GM23338 (cell line): ENCODE measurements around the gene H1-8. TPM values are rescaled to one million over a fixed set of nuclear protein-coding genes. Genes with fewer than 3 reads are reported as not detected.

Source experiments
- ATAC-seq: fragments of 200-7000 bp; cut with Tn5 transposase; 3 replicates; pipeline ENCODE4 v1.9.1; 2020
- DNase-seq: peaks from one replicate; pipeline ENCODE4 v3.0.0-alpha.2; 2015; ENCODE audit warnings: low spot score
- H2AFZ ChIP-seq: fragments of 200-600 bp; sonication (generic); 2 replicates; pipeline ENCODE4 v1.8.0; 2016; ENCODE audit warnings: antibody characterized with exemption, mild to moderate bottlenecking, moderate library complexity
- H3F3A ChIP-seq: fragments of 200-600 bp; sonication (generic); replicated peaks from 2 replicates; pipeline ENCODE4 v1.8.0; 2017; ENCODE audit warnings: antibody characterized with exemption, mixed run types, low read depth
- H3K27ac ChIP-seq: fragments of 200-600 bp; sonication (generic); 2 replicates; pipeline ENCODE4 v1.6.1; 2016; ENCODE audit warnings: low read depth
- H3K27me3 ChIP-seq: fragments of 200-600 bp; sonication (generic); 2 replicates; pipeline ENCODE4 v1.8.0; 2016; ENCODE audit warnings: mild to moderate bottlenecking, mixed run types, moderate library complexity; ENCODE audit not compliant: insufficient read depth
- H3K36me3 ChIP-seq: fragments of 200-600 bp; sonication (generic); 2 replicates; pipeline ENCODE4 v1.8.0; 2016; ENCODE audit warnings: mild to moderate bottlenecking; ENCODE audit not compliant: insufficient read depth
- H3K4me1 ChIP-seq: fragments of 200-600 bp; sonication (generic); 2 replicates; pipeline ENCODE4 v1.8.0; 2016; ENCODE audit warnings: mild to moderate bottlenecking, moderate library complexity; ENCODE audit not compliant: insufficient read depth
- H3K4me2 ChIP-seq: fragments of 200-600 bp; sonication (generic); 2 replicates; pipeline ENCODE4 v1.7.1; 2017; ENCODE audit warnings: mixed run types
- H3K4me3 ChIP-seq: fragments of 200-600 bp; sonication (generic); 2 replicates; pipeline ENCODE4 v1.6.1; 2016; ENCODE audit warnings: mixed run types
- H3K79me2 ChIP-seq: fragments of 200-600 bp; sonication (generic); replicated peaks from 2 replicates; pipeline ENCODE4 v1.8.0; 2017; ENCODE audit warnings: mild to moderate bottlenecking; ENCODE audit not compliant: insufficient read depth
- H3K9me2 ChIP-seq: fragments of 200-600 bp; sonication (generic); 2 replicates; pipeline ENCODE4 v1.8.0; 2017; ENCODE audit not compliant: insufficient read depth
- H4K20me1 ChIP-seq: fragments of 200-600 bp; sonication (generic); replicated peaks from 2 replicates; pipeline ENCODE4 v1.8.0; 2017; ENCODE audit warnings: mild to moderate bottlenecking; ENCODE audit not compliant: insufficient read depth
- H3K27ac Mint-ChIP-seq: 2 replicates; pipeline ENCODE4 v1.8.0; 2020; ENCODE audit warnings: inconsistent platforms, mild to moderate bottlenecking, moderate library complexity, mixed read lengths
- H3K27me3 Mint-ChIP-seq: 3 replicates; pipeline ENCODE4 v1.8.0; 2022; ENCODE audit warnings: low read depth, mild to moderate bottlenecking, moderate library complexity, mixed read lengths, inconsistent platforms; ENCODE audit not compliant: insufficient read depth, poor library complexity
- H3K36me3 Mint-ChIP-seq: 3 replicates; pipeline ENCODE4 v1.8.0; 2021; ENCODE audit warnings: low read depth, mild to moderate bottlenecking, inconsistent platforms, moderate library complexity, mixed read lengths
- H3K4me1 Mint-ChIP-seq: 3 replicates; pipeline ENCODE4 v1.8.0; 2020; ENCODE audit warnings: mild to moderate bottlenecking, inconsistent platforms, mixed read lengths
- H3K4me3 Mint-ChIP-seq: 3 replicates; pipeline ENCODE4 v1.8.0; 2021; ENCODE audit warnings: moderate library complexity, mild to moderate bottlenecking, inconsistent platforms, mixed read lengths
- H3K9me3 Mint-ChIP-seq: 3 replicates; pipeline ENCODE4 v1.8.0; 2020; ENCODE audit warnings: moderate library complexity, mild to moderate bottlenecking, inconsistent platforms, mixed read lengths
- CREB1 ChIP-seq: fragments of 250-450 bp; sonication (Bioruptor Pico); IDR thresholded peaks from 2 replicates; pipeline ENCODE4 v1.5.0; 2020; ENCODE audit warnings: low read depth, mild to moderate bottlenecking, moderate library complexity
- EZH2 ChIP-seq: fragments of 200-600 bp; sonication (generic); IDR thresholded peaks from one replicate; pipeline ENCODE4 v1.8.0; 2017; ENCODE audit warnings: antibody characterized with exemption, mild to moderate bottlenecking, low read depth; ENCODE audit not compliant: unreplicated experiment
- EZH2phosphoT487 ChIP-seq: fragments of 200-600 bp; sonication (generic); IDR thresholded peaks from one replicate; pipeline ENCODE4 v1.8.1; 2018; ENCODE audit warnings: antibody characterized with exemption; ENCODE audit not compliant: unreplicated experiment
- JUNB ChIP-seq: IDR thresholded peaks from one replicate; pipeline ENCODE4 v1.6.1; 2016; ENCODE audit warnings: antibody characterized with exemption; ENCODE audit not compliant: unreplicated experiment
- NANOG ChIP-seq: IDR thresholded peaks from 2 replicates; pipeline ENCODE4 v1.6.1; 2016; ENCODE audit warnings: antibody characterized with exemption, borderline replicate concordance
- POLR2AphosphoS5 ChIP-seq: IDR thresholded peaks from 2 replicates; pipeline ENCODE4 v1.6.1; 2016; ENCODE audit warnings: antibody characterized with exemption, low read depth
- STAT1 ChIP-seq: IDR thresholded peaks from one replicate; pipeline ENCODE4 v1.6.1; 2016; ENCODE audit warnings: antibody characterized with exemption; ENCODE audit not compliant: unreplicated experiment
- ZNF114 ChIP-seq: fragments of 250-450 bp; sonication (Bioruptor Pico); IDR thresholded peaks from 2 replicates; pipeline ENCODE4 v1.5.0; 2020; ENCODE audit warnings: mild to moderate bottlenecking, moderate library complexity
- ZNF331 ChIP-seq: fragments of 250-450 bp; sonication (Bioruptor Pico); IDR thresholded peaks from 2 replicates; pipeline ENCODE4 v1.5.0; 2020; ENCODE audit warnings: low read depth, mild to moderate bottlenecking, moderate library complexity
- polyA plus RNA-seq: library from polyadenylated mRNA; unstranded; fragments of >200 nt; fragmentation: Nextera tagmentation; extraction: Ambion mirVana; gene quantifications from 2 replicates; pipeline ENCODE4 v1.2.1, GENCODE V29; 2016
- total RNA-seq: library from RNA; depleted of rRNA; stranded (reverse); fragments of >200 nt; shearing (Covaris generic); gene quantifications from 2 replicates; pipeline ENCODE4 v1.2.3, GENCODE V29; 2014
- TF ChIP-seq, protein P1 (sequence below): IDR thresholded peaks from one replicate; pipeline ENCODE4 v1.6.1; 2018; ENCODE audit warnings: antibody characterized with exemption; ENCODE audit not compliant: unreplicated experiment
- TF ChIP-seq, protein P2 (sequence below), 2 experiments: fragments of 200-600 bp in 1 of 2; sonication (generic) in 1 of 2; conservative IDR thresholded peaks; 2 replicates each; pipeline versions ENCODE4 v1.5.1 to v1.6.1; 2016 to 2017; ENCODE audit warnings: antibody characterized with exemption in 2 of 2, low read depth in 2 of 2, mild to moderate bottlenecking in 2 of 2, moderate library complexity in 1 of 2
- TF ChIP-seq, protein P3 (sequence below): IDR thresholded peaks from 2 replicates; pipeline ENCODE4 v1.6.1; 2016; ENCODE audit warnings: antibody characterized with exemption
- TF ChIP-seq, protein P4 (sequence below): fragments of 250-450 bp; sonication (Bioruptor Pico); IDR thresholded peaks from 2 replicates; pipeline ENCODE4 v1.5.0; 2020; ENCODE audit warnings: mild to moderate bottlenecking, moderate library complexity

H1-8 gene
- total and polyA plus RNA-seq, 2 experiments from 2014 or later = not detected

DNA sequence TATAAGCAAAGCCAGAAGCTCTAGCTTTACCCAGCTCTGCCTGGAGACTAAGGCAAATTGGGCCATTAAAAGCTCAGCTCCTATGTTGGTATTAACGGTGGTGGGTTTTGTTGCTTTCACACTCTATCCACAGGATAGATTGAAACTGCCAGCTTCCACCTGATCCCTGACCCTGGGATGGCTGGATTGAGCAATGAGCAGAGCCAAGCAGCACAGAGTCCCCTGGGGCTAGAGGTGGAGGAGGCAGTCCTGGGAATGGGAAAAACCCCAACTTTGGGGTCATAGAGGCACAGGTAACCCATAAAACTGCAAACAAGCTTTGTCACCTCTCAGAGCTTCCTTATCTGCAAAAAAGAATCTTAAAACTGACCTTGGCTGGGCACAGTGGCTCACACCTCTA, 7.9 kb upstream of the H1-8 start:
- H3K36me3 Mint-ChIP-seq = no peaks in the 10 kb centered on the region; the same call in 2 of the 3 replicates
- Histone ChIP-seq H3K4me1 (peaks cover 22% of the 10 kb centered on the region; the same call in 1 of the 2 replicates), H3K4me2 (no peak overlapping the region), H3K79me2 (no peaks in the 10 kb centered on the region), H3F3A (no peaks in the 10 kb centered on the region), H3K36me3 (no peaks in the 10 kb centered on the region), H4K20me1 (no peaks in the 10 kb centered on the region), H3K4me3 (no peak overlapping the region), H3K9me2 (peaks cover 11% of the 10 kb centered on the region; the same call in 1 of the 2 replicates), H2AFZ (no peak overlapping the region), H3K27me3 (no peaks in the 10 kb centered on the region), H3K27ac (no peak overlapping the region)
- H3K27ac Mint-ChIP-seq = no peak overlapping the region
- no peak overlapping the region for H3K4me3 Mint-ChIP-seq
- H3K4me1 Mint-ChIP-seq = peaks cover 42% of the 10 kb centered on the region
- DNase-seq (no peak), ATAC-seq (no peak)
- H3K9me3 Mint-ChIP-seq = no peaks in the 10 kb centered on the region
- peaks cover 19% of the 10 kb centered on the region for H3K27me3 Mint-ChIP-seq
- TF ChIP-seq POLR2AphosphoS5 (no peak), STAT1 (no peak), JUNB (no peak), EZH2 (no peak), ZNF114 (CRISPR knock-in tag) (no peak), EZH2phosphoT487 (no peak), NANOG (no peak), ZNF331 (CRISPR knock-in tag) (no peak), CREB1 (no peak)
- TF ChIP-seq, protein P1, sequence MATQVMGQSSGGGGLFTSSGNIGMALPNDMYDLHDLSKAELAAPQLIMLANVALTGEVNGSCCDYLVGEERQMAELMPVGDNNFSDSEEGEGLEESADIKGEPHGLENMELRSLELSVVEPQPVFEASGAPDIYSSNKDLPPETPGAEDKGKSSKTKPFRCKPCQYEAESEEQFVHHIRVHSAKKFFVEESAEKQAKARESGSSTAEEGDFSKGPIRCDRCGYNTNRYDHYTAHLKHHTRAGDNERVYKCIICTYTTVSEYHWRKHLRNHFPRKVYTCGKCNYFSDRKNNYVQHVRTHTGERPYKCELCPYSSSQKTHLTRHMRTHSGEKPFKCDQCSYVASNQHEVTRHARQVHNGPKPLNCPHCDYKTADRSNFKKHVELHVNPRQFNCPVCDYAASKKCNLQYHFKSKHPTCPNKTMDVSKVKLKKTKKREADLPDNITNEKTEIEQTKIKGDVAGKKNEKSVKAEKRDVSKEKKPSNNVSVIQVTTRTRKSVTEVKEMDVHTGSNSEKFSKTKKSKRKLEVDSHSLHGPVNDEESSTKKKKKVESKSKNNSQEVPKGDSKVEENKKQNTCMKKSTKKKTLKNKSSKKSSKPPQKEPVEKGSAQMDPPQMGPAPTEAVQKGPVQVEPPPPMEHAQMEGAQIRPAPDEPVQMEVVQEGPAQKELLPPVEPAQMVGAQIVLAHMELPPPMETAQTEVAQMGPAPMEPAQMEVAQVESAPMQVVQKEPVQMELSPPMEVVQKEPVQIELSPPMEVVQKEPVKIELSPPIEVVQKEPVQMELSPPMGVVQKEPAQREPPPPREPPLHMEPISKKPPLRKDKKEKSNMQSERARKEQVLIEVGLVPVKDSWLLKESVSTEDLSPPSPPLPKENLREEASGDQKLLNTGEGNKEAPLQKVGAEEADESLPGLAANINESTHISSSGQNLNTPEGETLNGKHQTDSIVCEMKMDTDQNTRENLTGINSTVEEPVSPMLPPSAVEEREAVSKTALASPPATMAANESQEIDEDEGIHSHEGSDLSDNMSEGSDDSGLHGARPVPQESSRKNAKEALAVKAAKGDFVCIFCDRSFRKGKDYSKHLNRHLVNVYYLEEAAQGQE = no peak
- TF ChIP-seq, protein P2, sequence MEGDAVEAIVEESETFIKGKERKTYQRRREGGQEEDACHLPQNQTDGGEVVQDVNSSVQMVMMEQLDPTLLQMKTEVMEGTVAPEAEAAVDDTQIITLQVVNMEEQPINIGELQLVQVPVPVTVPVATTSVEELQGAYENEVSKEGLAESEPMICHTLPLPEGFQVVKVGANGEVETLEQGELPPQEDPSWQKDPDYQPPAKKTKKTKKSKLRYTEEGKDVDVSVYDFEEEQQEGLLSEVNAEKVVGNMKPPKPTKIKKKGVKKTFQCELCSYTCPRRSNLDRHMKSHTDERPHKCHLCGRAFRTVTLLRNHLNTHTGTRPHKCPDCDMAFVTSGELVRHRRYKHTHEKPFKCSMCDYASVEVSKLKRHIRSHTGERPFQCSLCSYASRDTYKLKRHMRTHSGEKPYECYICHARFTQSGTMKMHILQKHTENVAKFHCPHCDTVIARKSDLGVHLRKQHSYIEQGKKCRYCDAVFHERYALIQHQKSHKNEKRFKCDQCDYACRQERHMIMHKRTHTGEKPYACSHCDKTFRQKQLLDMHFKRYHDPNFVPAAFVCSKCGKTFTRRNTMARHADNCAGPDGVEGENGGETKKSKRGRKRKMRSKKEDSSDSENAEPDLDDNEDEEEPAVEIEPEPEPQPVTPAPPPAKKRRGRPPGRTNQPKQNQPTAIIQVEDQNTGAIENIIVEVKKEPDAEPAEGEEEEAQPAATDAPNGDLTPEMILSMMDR (conservative IDR thresholded peaks at IDR 0.05; ENCODE audit: low read depth in 2 of 2) = no peak
- TF ChIP-seq, protein P3, sequence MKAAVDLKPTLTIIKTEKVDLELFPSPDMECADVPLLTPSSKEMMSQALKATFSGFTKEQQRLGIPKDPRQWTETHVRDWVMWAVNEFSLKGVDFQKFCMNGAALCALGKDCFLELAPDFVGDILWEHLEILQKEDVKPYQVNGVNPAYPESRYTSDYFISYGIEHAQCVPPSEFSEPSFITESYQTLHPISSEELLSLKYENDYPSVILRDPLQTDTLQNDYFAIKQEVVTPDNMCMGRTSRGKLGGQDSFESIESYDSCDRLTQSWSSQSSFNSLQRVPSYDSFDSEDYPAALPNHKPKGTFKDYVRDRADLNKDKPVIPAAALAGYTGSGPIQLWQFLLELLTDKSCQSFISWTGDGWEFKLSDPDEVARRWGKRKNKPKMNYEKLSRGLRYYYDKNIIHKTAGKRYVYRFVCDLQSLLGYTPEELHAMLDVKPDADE = no peak
- TF ChIP-seq, protein P4, sequence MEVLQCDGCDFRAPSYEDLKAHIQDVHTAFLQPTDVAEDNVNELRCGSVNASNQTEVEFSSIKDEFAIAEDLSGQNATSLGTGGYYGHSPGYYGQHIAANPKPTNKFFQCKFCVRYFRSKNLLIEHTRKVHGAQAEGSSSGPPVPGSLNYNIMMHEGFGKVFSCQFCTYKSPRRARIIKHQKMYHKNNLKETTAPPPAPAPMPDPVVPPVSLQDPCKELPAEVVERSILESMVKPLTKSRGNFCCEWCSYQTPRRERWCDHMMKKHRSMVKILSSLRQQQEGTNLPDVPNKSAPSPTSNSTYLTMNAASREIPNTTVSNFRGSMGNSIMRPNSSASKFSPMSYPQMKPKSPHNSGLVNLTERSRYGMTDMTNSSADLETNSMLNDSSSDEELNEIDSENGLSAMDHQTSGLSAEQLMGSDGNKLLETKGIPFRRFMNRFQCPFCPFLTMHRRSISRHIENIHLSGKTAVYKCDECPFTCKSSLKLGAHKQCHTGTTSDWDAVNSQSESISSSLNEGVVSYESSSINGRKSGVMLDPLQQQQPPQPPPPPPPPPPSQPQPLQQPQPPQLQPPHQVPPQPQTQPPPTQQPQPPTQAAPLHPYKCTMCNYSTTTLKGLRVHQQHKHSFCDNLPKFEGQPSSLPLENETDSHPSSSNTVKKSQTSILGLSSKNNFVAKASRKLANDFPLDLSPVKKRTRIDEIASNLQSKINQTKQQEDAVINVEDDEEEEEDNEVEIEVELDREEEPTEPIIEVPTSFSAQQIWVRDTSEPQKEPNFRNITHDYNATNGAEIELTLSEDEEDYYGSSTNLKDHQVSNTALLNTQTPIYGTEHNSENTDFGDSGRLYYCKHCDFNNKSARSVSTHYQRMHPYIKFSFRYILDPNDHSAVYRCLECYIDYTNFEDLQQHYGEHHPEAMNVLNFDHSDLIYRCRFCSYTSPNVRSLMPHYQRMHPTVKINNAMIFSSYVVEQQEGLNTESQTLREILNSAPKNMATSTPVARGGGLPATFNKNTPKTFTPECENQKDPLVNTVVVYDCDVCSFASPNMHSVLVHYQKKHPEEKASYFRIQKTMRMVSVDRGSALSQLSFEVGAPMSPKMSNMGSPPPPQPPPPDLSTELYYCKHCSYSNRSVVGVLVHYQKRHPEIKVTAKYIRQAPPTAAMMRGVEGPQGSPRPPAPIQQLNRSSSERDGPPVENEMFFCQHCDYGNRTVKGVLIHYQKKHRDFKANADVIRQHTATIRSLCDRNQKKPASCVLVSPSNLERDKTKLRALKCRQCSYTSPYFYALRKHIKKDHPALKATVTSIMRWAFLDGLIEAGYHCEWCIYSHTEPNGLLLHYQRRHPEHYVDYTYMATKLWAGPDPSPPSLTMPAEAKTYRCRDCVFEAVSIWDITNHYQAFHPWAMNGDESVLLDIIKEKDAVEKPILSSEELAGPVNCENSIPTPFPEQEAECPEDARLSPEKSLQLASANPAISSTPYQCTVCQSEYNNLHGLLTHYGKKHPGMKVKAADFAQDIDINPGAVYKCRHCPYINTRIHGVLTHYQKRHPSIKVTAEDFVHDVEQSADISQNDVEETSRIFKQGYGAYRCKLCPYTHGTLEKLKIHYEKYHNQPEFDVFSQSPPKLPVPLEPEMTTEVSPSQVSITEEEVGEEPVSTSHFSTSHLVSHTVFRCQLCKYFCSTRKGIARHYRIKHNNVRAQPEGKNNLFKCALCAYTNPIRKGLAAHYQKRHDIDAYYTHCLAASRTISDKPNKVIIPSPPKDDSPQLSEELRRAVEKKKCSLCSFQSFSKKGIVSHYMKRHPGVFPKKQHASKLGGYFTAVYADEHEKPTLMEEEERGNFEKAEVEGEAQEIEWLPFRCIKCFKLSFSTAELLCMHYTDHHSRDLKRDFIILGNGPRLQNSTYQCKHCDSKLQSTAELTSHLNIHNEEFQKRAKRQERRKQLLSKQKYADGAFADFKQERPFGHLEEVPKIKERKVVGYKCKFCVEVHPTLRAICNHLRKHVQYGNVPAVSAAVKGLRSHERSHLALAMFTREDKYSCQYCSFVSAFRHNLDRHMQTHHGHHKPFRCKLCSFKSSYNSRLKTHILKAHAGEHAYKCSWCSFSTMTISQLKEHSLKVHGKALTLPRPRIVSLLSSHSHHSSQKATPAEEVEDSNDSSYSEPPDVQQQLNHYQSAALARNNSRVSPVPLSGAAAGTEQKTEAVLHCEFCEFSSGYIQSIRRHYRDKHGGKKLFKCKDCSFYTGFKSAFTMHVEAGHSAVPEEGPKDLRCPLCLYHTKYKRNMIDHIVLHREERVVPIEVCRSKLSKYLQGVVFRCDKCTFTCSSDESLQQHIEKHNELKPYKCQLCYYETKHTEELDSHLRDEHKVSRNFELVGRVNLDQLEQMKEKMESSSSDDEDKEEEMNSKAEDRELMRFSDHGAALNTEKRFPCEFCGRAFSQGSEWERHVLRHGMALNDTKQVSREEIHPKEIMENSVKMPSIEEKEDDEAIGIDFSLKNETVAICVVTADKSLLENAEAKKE = no peak
